OCI-LY7 (cell line): ENCODE results near the gene NR1H2. TPM values are rescaled to one million over a fixed set of nuclear protein-coding genes. Genes with fewer than 3 reads are reported as not detected.
A peak's percentile ranks its signal among the peaks of the same experiment; 100 is the strongest.

ENCODE experiments used
- BruUV-seq: library from RNA; stranded (reverse); fragments of 400-500 nt; replicated peaks from 2 replicates; lab custom pipeline; 2021; lab: Mats Ljungman, UMichigan
- CTCF ChIA-PET: fragments of 300-600 bp; sonication (Branson Sonifier 250); formaldehyde crosslinking; loops from one replicate; lab custom pipeline; 2022; ENCODE audit warnings: antibody characterized with exemption; ENCODE audit not compliant: unreplicated experiment; lab: Charles Lee
- POLR2A ChIA-PET: fragments of 300-600 bp; sonication (Branson Sonifier 250); formaldehyde crosslinking; loops from one replicate; lab custom pipeline; 2022; ENCODE audit warnings: antibody characterized with exemption; lab: Charles Lee
- DNase-seq: peaks from one replicate; pipeline ENCODE4 v3.0.0-alpha.2; 2015; ENCODE audit warnings: low spot score
- H2AFZ ChIP-seq: fragments of 200-600 bp; sonication (generic), shearing (Covaris generic); 2 replicates; pipeline ENCODE4 v1.6.1; 2014; ENCODE audit warnings: mild to moderate bottlenecking, antibody characterized with exemption, low read length, moderate library complexity
- H3K27ac ChIP-seq: fragments of 200-600 bp; sonication (generic); 2 replicates; pipeline ENCODE4 v1.5.1; 2014; ENCODE audit warnings: mixed run types, low read depth, mild to moderate bottlenecking, moderate library complexity, low read length, inconsistent platforms; ENCODE audit not compliant: poor library complexity, severe bottlenecking
- H3K36me3 ChIP-seq: fragments of 200-600 bp; sonication (generic); 2 replicates; pipeline ENCODE4 v1.6.1; 2014; ENCODE audit warnings: mild to moderate bottlenecking, antibody characterized with exemption, low read length, moderate library complexity, mixed read lengths; ENCODE audit not compliant: insufficient read depth
- H3K4me1 ChIP-seq: fragments of 200-600 bp; sonication (generic); 2 replicates; pipeline ENCODE4 v1.5.1; 2014; ENCODE audit warnings: mild to moderate bottlenecking, low read length; ENCODE audit not compliant: insufficient read depth, poor library complexity, severe bottlenecking
- H3K4me2 ChIP-seq: fragments of 200-600 bp; sonication (generic); 2 replicates; pipeline ENCODE4 v1.6.1; 2014; ENCODE audit warnings: mild to moderate bottlenecking, low read length
- H3K4me3 ChIP-seq: fragments of 200-600 bp; sonication (generic); 2 replicates; pipeline ENCODE4 v1.5.1; 2014; ENCODE audit warnings: mild to moderate bottlenecking, low read depth, low read length; ENCODE audit not compliant: poor library complexity, severe bottlenecking
- H3K79me2 ChIP-seq: fragments of 200-600 bp; sonication (generic); 2 replicates; pipeline ENCODE4 v1.6.1; 2016; ENCODE audit warnings: low read depth, mild to moderate bottlenecking, low read length, moderate library complexity, mixed read lengths; ENCODE audit not compliant: insufficient read depth
- H3K9me2 ChIP-seq: fragments of 200-600 bp; sonication (generic); 2 replicates; pipeline ENCODE4 v1.6.1; 2016; ENCODE audit warnings: mild to moderate bottlenecking, low read length, mixed read lengths; ENCODE audit not compliant: insufficient read depth
- H3K9me3 ChIP-seq: fragments of 200-600 bp; sonication (generic); 2 replicates; pipeline ENCODE4 v1.6.1; 2014; ENCODE audit warnings: mild to moderate bottlenecking, mixed run types, low read length, mixed read lengths
- H4K20me1 ChIP-seq: fragments of 200-600 bp; sonication (generic); 2 replicates; pipeline ENCODE4 v1.6.1; 2014; ENCODE audit warnings: mild to moderate bottlenecking, antibody characterized with exemption, low read length, moderate library complexity, mixed read lengths; ENCODE audit not compliant: insufficient read depth
- CTCF ChIP-seq: fragments of 200-600 bp; sonication (generic); conservative IDR thresholded peaks from 2 replicates; pipeline ENCODE4 v1.5.1; 2014; ENCODE audit warnings: mild to moderate bottlenecking, antibody characterized with exemption, low read length, moderate library complexity, mixed read lengths
- EZH2phosphoT487 ChIP-seq: fragments of 200-600 bp; sonication (generic); IDR thresholded peaks from 2 replicates; pipeline ENCODE4 v1.6.1; 2018; ENCODE audit warnings: low read depth, borderline replicate concordance, mild to moderate bottlenecking, mixed run types, antibody characterized with exemption, low read length, moderate library complexity, mixed read lengths
- intact Hi-C: fragments of 100-400 bp; cut with micrococcal nuclease; formaldehyde crosslinking; loops from one replicate; pipeline ENCODE4 v1.10.0; 2022; ENCODE audit not compliant: unreplicated experiment
- total RNA-seq, 2 experiments: library from RNA; depleted of rRNA in 1 of 2; stranded (reverse); fragments of >200 nt in 1 of 2; shearing (Covaris generic) in 1 of 2; gene quantifications; 2 replicates each; pipeline ENCODE4 v1.2.3, GENCODE V29; 2014 to 2022

The NR1H2 gene
- total RNA-seq, 2 experiments from 2014 or later = 41.2 to 65.7 TPM

- ChIA-PET POLR2A (interaction anchor here (1.0 kb wide), 1 partner anchor 90 kb away, joined by 3 read pairs; the partner anchor contains the start of gene KCNC3), CTCF (no interaction called here)
- Histone ChIP-seq H4K20me1 (no peaks in the 10 kb centered on the region; the same call in 1 of the 2 replicates), H3K4me1 (peaks cover 63% of the 10 kb centered on the region), H3K4me2 (peak overlapping the region; percentile 92), H3K36me3 (peaks cover 56% of the 10 kb centered on the region), H3K4me3 (peak overlapping the region; percentile 80), H3K79me2 (peaks cover 41% of the 10 kb centered on the region), H3K9me2 (no peaks in the 10 kb centered on the region), H3K9me3 (peaks cover 5% of the 10 kb centered on the region; the same call in 1 of the 2 replicates), H2AFZ (no peak overlapping the region), H3K27ac (peak overlapping the region; percentile 91)
- BruUV-seq = no TSS peak
- no peak for TF ChIP-seq EZH2phosphoT487
- TF ChIP-seq CTCF = no peak
- intact Hi-C loops = no loop called here
- no peak for DNase-seq
Measured at GRCh38 chr19:50419022-50419579, 42.8 kb downstream of the NR1H2 start.

GRCh38 chr19:50419580-50420035, 43.4 kb downstream of the NR1H2 start:
- ChIA-PET CTCF (no interaction called here), POLR2A (no interaction called here)
- Histone ChIP-seq H2AFZ (no peak overlapping the region), H3K4me2 (peak overlapping the region; percentile 92), H3K9me2 (no peaks in the 10 kb centered on the region), H3K79me2 (peaks cover 41% of the 10 kb centered on the region), H3K36me3 (peaks cover 56% of the 10 kb centered on the region), H3K27ac (peak overlapping the region; percentile 91), H4K20me1 (no peaks in the 10 kb centered on the region; the same call in 1 of the 2 replicates), H3K9me3 (peaks cover 5% of the 10 kb centered on the region; the same call in 1 of the 2 replicates), H3K4me3 (peak overlapping the region; percentile 80), H3K4me1 (peaks cover 58% of the 10 kb centered on the region)
- TF ChIP-seq CTCF (no peak), EZH2phosphoT487 (no peak)
- intact Hi-C loops = no loop called here
- no TSS peak for BruUV-seq
- DNase-seq = peak; percentile 89

GRCh38 chr19:50420127-50420526, 43.9 kb downstream of the NR1H2 start:
- H3K9me3 ChIP-seq = peaks cover 5% of the 10 kb centered on the region; the same call in 1 of the 2 replicates
- H3K4me1 ChIP-seq = peaks cover 53% of the 10 kb centered on the region
- no peaks in the 10 kb centered on the region; the same call in 1 of the 2 replicates for H4K20me1 ChIP-seq
- TF ChIP-seq EZH2phosphoT487 (no peak), CTCF (no peak)
- peak overlapping the region; percentile 80 for H3K4me3 ChIP-seq
- ChIA-PET CTCF (no interaction called here), POLR2A (no interaction called here)
- peak overlapping the region; percentile 92 for H3K4me2 ChIP-seq
- no peaks in the 10 kb centered on the region for H3K9me2 ChIP-seq
- peak overlapping the region; percentile 91 for H3K27ac ChIP-seq
- peaks cover 41% of the 10 kb centered on the region for H3K79me2 ChIP-seq
- H3K36me3 ChIP-seq = peaks cover 56% of the 10 kb centered on the region
- H2AFZ ChIP-seq = no peak overlapping the region
- BruUV-seq = TSS peak; percentile 74
- intact Hi-C loops = no loop called here
- no peak for DNase-seq
